PC-9 (cell line): ENCODE results near the gene GID8. TPM values are rescaled to one million over a fixed set of nuclear protein-coding genes. Genes with fewer than 3 reads are reported as not detected.

Source experiments
- BruUV-seq: library from RNA; stranded (reverse); fragments of 400-500 nt; replicated peaks from 2 replicates; lab custom pipeline; 2021; lab: Mats Ljungman, UMichigan
- CTCF ChIA-PET: fragments of 300-600 bp; sonication (Branson Sonifier 250); formaldehyde crosslinking; loops from one replicate; lab custom pipeline; 2022; ENCODE audit warnings: antibody characterized with exemption; lab: Charles Lee
- POLR2A ChIA-PET: fragments of 300-600 bp; sonication (Branson Sonifier 250); formaldehyde crosslinking; loops from one replicate; lab custom pipeline; 2022; ENCODE audit warnings: antibody characterized with exemption; ENCODE audit not compliant: unreplicated experiment; lab: Charles Lee
- DNase-seq, 2 experiments: peaks; one replicate each; pipeline versions ENCODE4 v3.0.0 to v3.0.0-alpha.2; 2015 to 2022; ENCODE audit warnings: mixed read lengths in 1 of 2
- H2AFZ ChIP-seq: fragments of 200-600 bp; sonication (generic); 2 replicates; pipeline ENCODE4 v1.8.1; 2017; ENCODE audit warnings: antibody characterized with exemption
- H3F3A ChIP-seq: fragments of 200-600 bp; sonication (generic); 2 replicates; pipeline ENCODE4 v1.8.1; 2017; ENCODE audit warnings: antibody characterized with exemption, mild to moderate bottlenecking, low read depth; ENCODE audit not compliant: insufficient read depth
- H3K27ac ChIP-seq: fragments of 200-600 bp; sonication (generic); 2 replicates; pipeline ENCODE4 v1.6.1; 2016; ENCODE audit warnings: mixed run types
- H3K27me3 ChIP-seq: fragments of 200-600 bp; sonication (generic); 2 replicates; pipeline ENCODE4 v1.6.1; 2016; ENCODE audit warnings: low read depth, mixed run types; ENCODE audit not compliant: insufficient read depth
- H3K36me3 ChIP-seq: fragments of 200-600 bp; sonication (generic); 2 replicates; pipeline ENCODE4 v1.6.1; 2016; ENCODE audit warnings: low read depth, mixed run types
- H3K4me1 ChIP-seq: fragments of 200-600 bp; sonication (generic); replicated peaks from 2 replicates; pipeline ENCODE4 v1.6.1; 2016; ENCODE audit warnings: mixed run types; ENCODE audit not compliant: insufficient read depth
- H3K4me2 ChIP-seq: fragments of 200-600 bp; sonication (generic); 2 replicates; pipeline ENCODE4 v1.6.1; 2017; ENCODE audit warnings: mixed run types
- H3K4me3 ChIP-seq: fragments of 200-600 bp; sonication (generic); 2 replicates; pipeline ENCODE4 v1.6.1; 2016; ENCODE audit warnings: mixed run types
- H3K79me2 ChIP-seq: fragments of 200-600 bp; sonication (generic); 2 replicates; pipeline ENCODE4 v1.6.1; 2017; ENCODE audit warnings: low read depth, mixed run types
- H3K9me2 ChIP-seq: fragments of 200-600 bp; sonication (generic); 2 replicates; pipeline ENCODE4 v1.8.1; 2017; ENCODE audit warnings: mild to moderate bottlenecking; ENCODE audit not compliant: insufficient read depth
- H3K9me3 ChIP-seq: fragments of 200-600 bp; sonication (generic); 2 replicates; pipeline ENCODE4 v1.8.1; 2016; ENCODE audit warnings: low read depth; ENCODE audit not compliant: insufficient read depth
- H4K20me1 ChIP-seq: fragments of 200-600 bp; sonication (generic); 2 replicates; pipeline ENCODE4 v1.8.1; 2017; ENCODE audit not compliant: insufficient read depth
- EZH2 ChIP-seq: fragments of 200-600 bp; sonication (generic); IDR thresholded peaks from 2 replicates; pipeline ENCODE4 v1.8.0; 2017; ENCODE audit warnings: antibody characterized with exemption, low read depth
- intact Hi-C: fragments of 100-400 bp; cut with micrococcal nuclease; formaldehyde crosslinking; loops from one replicate; pipeline ENCODE4 v1.10.0; 2022; ENCODE audit not compliant: unreplicated experiment
- total RNA-seq: library from RNA; stranded (reverse); gene quantifications from 2 replicates; pipeline ENCODE4 v1.2.3, GENCODE V29; 2021
- TF ChIP-seq, protein P1 (sequence below): fragments of 200-600 bp; sonication (generic); conservative IDR thresholded peaks from 2 replicates; pipeline ENCODE4 v1.6.1; 2017; ENCODE audit warnings: mixed run types, antibody characterized with exemption, mild to moderate bottlenecking, moderate library complexity

GID8 gene
- total RNA-seq, 1 experiment from 2014 or later, result 45.7 TPM

DNA sequence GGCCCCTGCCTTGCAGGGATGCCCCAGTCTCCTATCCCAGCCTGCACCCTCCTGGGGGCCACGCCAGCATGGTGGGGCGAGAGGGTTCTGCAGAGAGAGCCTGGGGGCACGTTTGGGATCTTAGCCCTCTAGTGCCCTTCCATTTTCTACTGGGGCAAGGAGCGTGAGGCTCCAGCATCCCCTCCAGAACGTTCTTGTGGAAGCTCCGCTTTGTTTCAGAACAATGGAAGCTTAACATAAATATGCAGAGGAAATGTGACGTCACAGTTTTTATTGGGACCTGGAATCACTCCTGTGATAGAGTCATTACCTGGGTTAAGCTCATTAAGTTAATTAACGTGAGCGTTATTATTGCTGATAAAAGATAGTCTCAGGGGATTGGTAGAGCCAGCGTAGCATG, 49.2 kb downstream of the GID8 start:
- H3K79me2 ChIP-seq, result no peaks in the 10 kb centered on the region
- no peaks in the 10 kb centered on the region for H3K9me2 ChIP-seq
- no peak overlapping the region for H3K4me3 ChIP-seq
- no peak for TF ChIP-seq EZH2
- TF ChIP-seq, protein P1, sequence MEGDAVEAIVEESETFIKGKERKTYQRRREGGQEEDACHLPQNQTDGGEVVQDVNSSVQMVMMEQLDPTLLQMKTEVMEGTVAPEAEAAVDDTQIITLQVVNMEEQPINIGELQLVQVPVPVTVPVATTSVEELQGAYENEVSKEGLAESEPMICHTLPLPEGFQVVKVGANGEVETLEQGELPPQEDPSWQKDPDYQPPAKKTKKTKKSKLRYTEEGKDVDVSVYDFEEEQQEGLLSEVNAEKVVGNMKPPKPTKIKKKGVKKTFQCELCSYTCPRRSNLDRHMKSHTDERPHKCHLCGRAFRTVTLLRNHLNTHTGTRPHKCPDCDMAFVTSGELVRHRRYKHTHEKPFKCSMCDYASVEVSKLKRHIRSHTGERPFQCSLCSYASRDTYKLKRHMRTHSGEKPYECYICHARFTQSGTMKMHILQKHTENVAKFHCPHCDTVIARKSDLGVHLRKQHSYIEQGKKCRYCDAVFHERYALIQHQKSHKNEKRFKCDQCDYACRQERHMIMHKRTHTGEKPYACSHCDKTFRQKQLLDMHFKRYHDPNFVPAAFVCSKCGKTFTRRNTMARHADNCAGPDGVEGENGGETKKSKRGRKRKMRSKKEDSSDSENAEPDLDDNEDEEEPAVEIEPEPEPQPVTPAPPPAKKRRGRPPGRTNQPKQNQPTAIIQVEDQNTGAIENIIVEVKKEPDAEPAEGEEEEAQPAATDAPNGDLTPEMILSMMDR, result no peak
- DNase-seq, result no peak
- no peak overlapping the region for H3K27ac ChIP-seq
- intact Hi-C loops, result no loop called here
- CTCF ChIA-PET, result no interaction called here
- no peaks in the 10 kb centered on the region for H3K9me3 ChIP-seq
- H3F3A ChIP-seq, result no peaks in the 10 kb centered on the region
- peaks cover 90% of the 10 kb centered on the region for H3K27me3 ChIP-seq
- H3K36me3 ChIP-seq, result no peaks in the 10 kb centered on the region
- POLR2A ChIA-PET, result no interaction called here
- H2AFZ ChIP-seq, result no peak overlapping the region
- no TSS peak for BruUV-seq
- no peaks in the 10 kb centered on the region for H3K4me1 ChIP-seq
- H4K20me1 ChIP-seq, result no peaks in the 10 kb centered on the region
- no peak overlapping the region for H3K4me2 ChIP-seq

DNA sequence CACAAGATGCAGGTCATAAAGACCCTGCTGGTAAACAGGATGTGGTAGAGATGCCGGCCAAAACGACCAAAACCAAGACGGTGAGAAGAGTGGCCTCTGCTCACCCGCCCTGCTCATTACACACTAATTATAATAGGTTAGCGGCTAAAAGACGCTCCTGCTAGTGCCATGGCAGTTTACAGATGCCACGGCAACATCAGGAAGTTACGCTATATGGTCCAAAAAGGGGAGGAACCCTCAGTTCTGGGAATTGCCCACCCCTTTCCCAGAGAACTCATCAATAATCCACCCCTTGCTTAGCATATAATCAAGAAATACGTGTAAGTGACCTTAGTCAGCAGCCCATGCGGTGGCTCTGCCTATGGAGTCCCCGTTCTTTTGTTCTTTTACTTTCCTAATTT, 51.3 kb downstream of the GID8 start:
- DNase-seq, result no peak
- no peak overlapping the region for H3K27ac ChIP-seq
- CTCF ChIA-PET, result interaction anchor here (0.6 kb wide), 1 partner anchor 1001 kb away, joined by 3 read pairs; no protein-coding TSS in a partner anchor
- intact Hi-C loops, result no loop called here
- H3K9me2 ChIP-seq, result no peaks in the 10 kb centered on the region
- no TSS peak for BruUV-seq
- POLR2A ChIA-PET, result no interaction called here
- no peaks in the 10 kb centered on the region for H3F3A ChIP-seq
- no peaks in the 10 kb centered on the region for H3K4me1 ChIP-seq
- no peak overlapping the region for H2AFZ ChIP-seq
- H3K4me3 ChIP-seq, result no peak overlapping the region; the same call in 1 of the 2 replicates
- no peaks in the 10 kb centered on the region for H3K36me3 ChIP-seq
- TF ChIP-seq, protein P1, result no peak
- TF ChIP-seq EZH2, result no peak
- no peaks in the 10 kb centered on the region for H3K9me3 ChIP-seq
- no peaks in the 10 kb centered on the region for H3K79me2 ChIP-seq
- H3K4me2 ChIP-seq, result peak overlapping the region; percentile 41
- peaks cover 84% of the 10 kb centered on the region for H3K27me3 ChIP-seq
- no peaks in the 10 kb centered on the region for H4K20me1 ChIP-seq

DNA sequence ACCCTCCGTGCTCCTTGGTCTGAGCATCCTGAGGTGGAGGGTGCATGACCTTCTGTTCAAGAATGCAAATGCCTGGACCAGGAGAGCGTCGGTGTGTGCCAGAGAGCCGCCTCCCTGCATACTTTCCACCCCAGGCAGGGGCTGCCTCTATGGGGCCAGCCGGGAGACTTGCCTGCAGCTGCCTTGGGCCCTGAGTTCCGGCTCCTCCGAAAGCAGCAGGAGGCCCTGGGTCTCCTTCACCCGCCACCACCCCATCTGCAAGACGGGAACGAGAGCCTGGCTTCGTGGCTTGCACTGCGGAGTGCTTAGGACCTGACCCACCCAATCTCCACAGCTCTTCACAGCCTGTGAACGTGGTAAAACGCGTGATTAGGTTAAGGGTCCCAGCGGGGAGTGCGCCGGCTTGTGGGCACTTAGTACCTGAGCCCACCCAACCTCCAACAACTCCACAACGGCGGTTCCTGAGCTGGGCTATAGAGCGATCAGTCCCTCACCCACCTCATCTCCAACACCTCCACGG, 52.4 kb downstream of the GID8 start:
- no peaks in the 10 kb centered on the region for H3K36me3 ChIP-seq
- POLR2A ChIA-PET, result no interaction called here
- H3K4me1 ChIP-seq, result no peaks in the 10 kb centered on the region
- H3K79me2 ChIP-seq, result no peaks in the 10 kb centered on the region
- no peak overlapping the region for H3K27ac ChIP-seq
- no peaks in the 10 kb centered on the region for H3K9me2 ChIP-seq
- no peak overlapping the region for H3K4me2 ChIP-seq
- no peaks in the 10 kb centered on the region for H3F3A ChIP-seq
- H3K4me3 ChIP-seq, result no peak overlapping the region
- H2AFZ ChIP-seq, result no peak overlapping the region
- intact Hi-C loops, result no loop called here
- H3K9me3 ChIP-seq, result no peaks in the 10 kb centered on the region
- peaks cover 84% of the 10 kb centered on the region for H3K27me3 ChIP-seq
- DNase-seq, result no peak
- BruUV-seq, result no TSS peak
- TF ChIP-seq, protein P1, result no peak
- no peak for TF ChIP-seq EZH2
- no peaks in the 10 kb centered on the region for H4K20me1 ChIP-seq
- CTCF ChIA-PET, result no interaction called here
